Measurements from ENCODE around the gene PRDM9. TPM values are rescaled to one million over a fixed set of nuclear protein-coding genes. Genes with fewer than 3 reads are reported as not detected.
"Not testable (repeated sequence)": the region's sequence is repeated elsewhere in the genome, so short reads cannot be mapped to it uniquely, and the experiment has no call there.

The PRDM9 gene
- not detected in 2 replicates for total RNA-seq

DNA sequence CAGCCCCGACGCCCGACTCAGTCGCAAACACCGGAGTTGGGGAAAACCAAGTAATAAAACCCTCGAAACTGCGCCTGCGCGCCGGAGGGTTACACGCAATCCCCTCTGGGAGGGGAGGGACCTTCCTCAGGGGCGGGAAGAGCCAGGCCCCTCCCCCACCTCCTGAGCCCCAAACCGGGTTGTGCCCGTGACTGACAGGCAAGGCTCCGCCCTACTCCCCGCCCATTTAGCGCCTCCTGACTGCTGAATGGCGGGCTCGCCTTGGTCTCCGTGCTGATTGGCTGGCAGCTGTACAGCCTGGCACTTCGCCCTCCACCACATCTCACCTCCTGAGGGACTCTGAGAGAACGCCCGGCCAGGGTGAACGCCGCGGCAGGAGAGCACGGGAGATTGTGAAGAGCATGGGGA, at the start of gene PRDM9:
Gene PRDM9, plus strand, starts transcription at position 332 of the 408 bp plus-strand sequence. CDS start 1,425 bp downstream, outside the sequence.
- DNase-seq (ENCODE audit: low read depth, low spot score) = no peak

- no peak for DNase-seq (ENCODE audit: low read depth, low spot score)
These were observed 49.6 kb upstream of the PRDM9 start for GRCh38 chr5:23457780-23458179.

- DNase-seq (ENCODE audit: low read depth, low spot score) = no peak
These were observed 48.2 kb upstream of the PRDM9 start for GRCh38 chr5:23459214-23459613.

DNA sequence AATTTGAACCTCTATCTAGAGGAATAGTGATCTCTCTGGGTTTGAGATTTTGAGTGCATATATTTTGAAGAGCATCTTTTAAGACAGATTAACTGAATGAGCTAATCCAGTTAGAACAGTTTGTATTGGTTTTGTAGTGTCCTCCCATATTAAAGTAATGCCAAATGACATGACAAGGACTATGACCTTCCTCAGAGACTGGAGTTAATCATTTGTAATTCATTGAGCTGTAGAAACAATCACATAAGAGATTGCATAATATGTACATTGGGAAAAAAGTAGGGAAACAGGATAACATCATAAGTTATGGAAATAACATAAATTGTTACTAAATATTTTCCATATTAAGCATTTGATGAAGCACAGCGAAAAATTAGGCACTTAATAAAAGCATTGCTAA, 45.8 kb upstream of the PRDM9 start:
- no peak for DNase-seq (ENCODE audit: low read depth, low spot score)

- DNase-seq (ENCODE audit: low read depth, low spot score) = no peak
These were observed 41.0 kb upstream of the PRDM9 start for GRCh38 chr5:23466401-23466912.

DNA sequence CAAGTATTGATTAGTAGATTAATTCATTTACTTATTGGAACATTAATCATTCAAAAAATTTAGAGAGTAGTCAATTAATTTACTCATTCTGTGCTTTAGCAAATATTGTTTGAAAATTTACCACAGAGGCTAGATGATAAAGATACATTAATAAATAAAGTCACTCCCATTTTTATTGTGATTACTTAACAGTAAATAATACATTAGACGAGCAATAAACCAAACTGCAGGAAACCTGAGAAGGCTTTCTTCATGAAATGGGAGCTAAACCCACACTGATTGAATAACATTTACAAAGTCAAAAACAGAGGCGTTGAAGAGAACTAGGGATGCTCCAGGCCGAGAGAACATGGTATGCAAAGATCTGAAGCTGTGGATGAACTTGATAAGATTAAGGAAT, 38.8 kb upstream of the PRDM9 start:
- no peak for DNase-seq (ENCODE audit: low read depth, low spot score)

GRCh38 chr5:23473915-23474314, 33.5 kb upstream of the PRDM9 start:
- DNase-seq (ENCODE audit: low read depth, low spot score) = no peak

GRCh38 chr5:23474315-23474714, 33.1 kb upstream of the PRDM9 start:
- DNase-seq (ENCODE audit: low read depth, low spot score) = no peak

DNA sequence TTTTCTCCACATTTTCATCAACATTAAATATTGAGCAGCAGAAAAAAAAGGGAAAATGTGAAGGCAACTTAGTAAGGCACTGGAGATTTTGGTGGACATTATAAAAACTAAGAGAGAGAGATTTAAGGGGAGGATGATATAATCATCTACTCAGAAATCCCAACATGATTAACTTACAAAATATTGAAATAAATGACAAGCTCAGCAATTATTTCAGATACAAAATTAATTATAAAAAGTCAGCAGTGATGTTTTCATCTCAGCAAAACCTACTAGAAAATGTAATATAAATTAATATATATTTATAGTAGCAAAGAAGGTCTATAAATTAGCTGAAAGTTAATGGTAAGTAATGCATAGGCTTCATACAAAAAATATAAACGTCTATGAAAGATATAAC, 30.8 kb upstream of the PRDM9 start:
- DNase-seq (ENCODE audit: low read depth, low spot score) = no peak

- DNase-seq (ENCODE audit: low read depth, low spot score) = no peak
These were observed 24.8 kb upstream of the PRDM9 start for GRCh38 chr5:23482642-23483041.

- no peak for DNase-seq (ENCODE audit: low read depth, low spot score)
These were observed 24.3 kb upstream of the PRDM9 start for GRCh38 chr5:23483090-23483489.

- no peak for DNase-seq (ENCODE audit: low read depth, low spot score)
These were observed 23.3 kb upstream of the PRDM9 start for GRCh38 chr5:23484096-23484495.

GRCh38 chr5:23486227-23486626, 21.2 kb upstream of the PRDM9 start:
- not testable (repeated sequence) for DNase-seq (ENCODE audit: low read depth, low spot score)

GRCh38 chr5:23490993-23491392, 16.4 kb upstream of the PRDM9 start:
- no peak for DNase-seq (ENCODE audit: low read depth, low spot score)

GRCh38 chr5:23494558-23494957, 12.9 kb upstream of the PRDM9 start:
- DNase-seq (ENCODE audit: low read depth, low spot score) = no peak

- no peak for DNase-seq (ENCODE audit: low read depth, low spot score)
These were observed 10.8 kb upstream of the PRDM9 start for GRCh38 chr5:23496576-23496975.

- DNase-seq (ENCODE audit: low read depth, low spot score) = no peak
These were observed 826 bp upstream of the PRDM9 start for GRCh38 chr5:23506329-23507236.

DNA sequence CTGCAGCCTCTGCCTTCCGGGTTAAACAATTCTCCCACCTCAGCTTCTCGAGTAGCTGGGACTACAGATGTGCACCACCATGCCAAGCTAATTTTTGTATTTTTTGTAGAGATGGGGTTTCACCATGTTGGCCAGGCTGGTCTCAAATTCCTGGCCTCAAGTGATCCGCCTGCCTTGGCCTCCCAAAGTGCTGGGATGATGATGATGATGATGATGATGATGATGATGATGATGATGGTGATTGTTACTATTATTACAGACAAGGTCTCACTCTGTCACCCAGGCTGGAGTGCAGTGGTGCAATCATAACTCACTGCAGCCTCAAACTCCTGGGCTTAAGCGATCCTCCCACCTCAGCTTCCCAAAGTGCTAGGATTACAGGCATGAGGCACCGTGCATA, 3.0 kb downstream of the PRDM9 start:
- not testable (repeated sequence) for DNase-seq (ENCODE audit: low read depth, low spot score)

GRCh38 chr5:23522553-23522952, 15.1 kb downstream of the PRDM9 start:
- DNase-seq (ENCODE audit: low read depth, low spot score) = no peak

GRCh38 chr5:23523031-23523430, 15.6 kb downstream of the PRDM9 start:
- DNase-seq (ENCODE audit: low read depth, low spot score) = no peak

GRCh38 chr5:23523998-23524397, 16.6 kb downstream of the PRDM9 start:
- no peak for DNase-seq (ENCODE audit: low read depth, low spot score)

DNA sequence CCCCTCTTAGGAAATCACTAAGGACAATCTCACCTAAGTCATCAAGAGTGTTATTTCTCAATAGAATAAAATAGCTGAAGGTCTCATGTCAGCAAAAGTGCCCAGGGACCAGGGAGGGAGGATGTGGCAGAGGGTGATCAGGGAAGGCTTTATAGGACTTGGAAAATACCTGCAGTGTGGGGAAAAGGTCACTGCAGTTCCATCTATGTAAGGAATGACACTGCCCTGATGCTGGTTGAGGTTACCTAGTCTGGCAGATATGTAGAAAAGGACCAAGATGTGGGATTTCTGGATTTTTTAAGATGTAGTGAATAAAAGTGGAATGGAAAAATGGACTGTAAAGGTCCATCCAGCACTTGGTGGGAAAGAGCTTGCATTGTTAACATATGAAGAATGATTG, 18.3 kb downstream of the PRDM9 start:
- DNase-seq (ENCODE audit: low read depth, low spot score) = no peak

DNA sequence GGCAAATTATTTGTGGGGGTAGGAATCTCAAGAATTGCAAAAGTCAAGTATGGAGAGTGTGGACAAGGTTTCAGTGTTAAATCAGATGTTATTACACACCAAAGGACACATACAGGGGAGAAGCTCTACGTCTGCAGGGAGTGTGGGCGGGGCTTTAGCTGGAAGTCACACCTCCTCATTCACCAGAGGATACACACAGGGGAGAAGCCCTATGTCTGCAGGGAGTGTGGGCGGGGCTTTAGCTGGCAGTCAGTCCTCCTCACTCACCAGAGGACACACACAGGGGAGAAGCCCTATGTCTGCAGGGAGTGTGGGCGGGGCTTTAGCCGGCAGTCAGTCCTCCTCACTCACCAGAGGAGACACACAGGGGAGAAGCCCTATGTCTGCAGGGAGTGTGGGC, 19.2 kb downstream of the PRDM9 start:
- not testable (repeated sequence) for DNase-seq (ENCODE audit: low read depth, low spot score)

All from pulmonary artery endothelial cell (primary cell).